Measurements from ENCODE around the gene SFXN3.

SFXN3 gene

DNA sequence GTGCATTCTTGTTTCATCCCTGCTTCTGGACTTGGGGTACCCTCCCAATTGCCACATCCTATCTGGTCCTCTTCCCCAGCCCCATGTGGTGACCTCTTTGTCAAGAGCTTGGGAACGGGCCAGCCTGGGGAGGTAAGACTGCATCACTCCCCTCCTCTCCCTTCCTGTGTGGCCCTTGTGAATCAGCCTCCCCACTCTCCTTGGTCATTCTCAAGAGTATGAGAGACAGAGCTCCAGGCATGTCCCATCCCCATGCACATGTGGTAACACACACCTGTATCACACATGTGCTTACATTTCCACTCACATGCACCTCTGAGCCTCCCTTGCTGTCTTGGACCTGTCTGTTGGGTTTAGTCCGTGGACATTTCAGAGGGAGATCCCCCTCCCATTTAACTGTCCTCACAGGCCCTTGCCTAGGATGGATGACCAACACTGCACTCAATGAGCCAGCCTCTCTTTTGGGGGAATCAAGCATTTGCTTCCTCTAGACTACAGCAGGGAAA lies 46.3 kb upstream of the SFXN3 start:
- no peak for TF ChIP-seq REST (IDR thresholded peaks at IDR 0.05; ENCODE audit: low read depth)
- no peak for TF ChIP-seq CEBPB (IDR thresholded peaks at IDR 0.05)
- no peak for TF ChIP-seq CREB1 (IDR thresholded peaks at IDR 0.05; ENCODE audit: low read depth)
- TF ChIP-seq TAF1 (IDR thresholded peaks at IDR 0.05; ENCODE audit: low read depth) = no peak
- no peak for TF ChIP-seq ZBTB7A (IDR thresholded peaks at IDR 0.05; ENCODE audit: low read depth)
- no peak for TF ChIP-seq MAX (IDR thresholded peaks at IDR 0.05)
- TF ChIP-seq TCF12 (IDR thresholded peaks at IDR 0.05; ENCODE audit: low read depth) = no peak
- no peak for TF ChIP-seq RAD21 (IDR thresholded peaks at IDR 0.05; ENCODE audit: low read depth)
- TF ChIP-seq EGR1 (IDR thresholded peaks at IDR 0.05) = no peak
- TF ChIP-seq, protein P1, sequence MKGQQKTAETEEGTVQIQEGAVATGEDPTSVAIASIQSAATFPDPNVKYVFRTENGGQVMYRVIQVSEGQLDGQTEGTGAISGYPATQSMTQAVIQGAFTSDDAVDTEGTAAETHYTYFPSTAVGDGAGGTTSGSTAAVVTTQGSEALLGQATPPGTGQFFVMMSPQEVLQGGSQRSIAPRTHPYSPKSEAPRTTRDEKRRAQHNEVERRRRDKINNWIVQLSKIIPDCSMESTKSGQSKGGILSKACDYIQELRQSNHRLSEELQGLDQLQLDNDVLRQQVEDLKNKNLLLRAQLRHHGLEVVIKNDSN (IDR thresholded peaks at IDR 0.05) = no peak
- TF ChIP-seq TEAD4 (IDR thresholded peaks at IDR 0.05) = no peak
- no peak for TF ChIP-seq EP300 (IDR thresholded peaks at IDR 0.05; ENCODE audit: borderline replicate concordance)
- no peak for TF ChIP-seq NFIC (IDR thresholded peaks at IDR 0.05)
- no peak for TF ChIP-seq FOXM1 (IDR thresholded peaks at IDR 0.05; ENCODE audit: borderline replicate concordance, low read depth)
- no peak for TF ChIP-seq YY1 (IDR thresholded peaks at IDR 0.05; ENCODE audit: low read depth)

GRCh38 chr10:100985336-100985735 lies 45.7 kb upstream of the SFXN3 start:
- no peak for TF ChIP-seq TAF1 (IDR thresholded peaks at IDR 0.05; ENCODE audit: low read depth)

- TF ChIP-seq CREB1 (IDR thresholded peaks at IDR 0.05; ENCODE audit: low read depth) (no peak), RAD21 (IDR thresholded peaks at IDR 0.05; ENCODE audit: low read depth) (no peak), FOXM1 (IDR thresholded peaks at IDR 0.05; ENCODE audit: borderline replicate concordance, low read depth) (no peak), MAX (IDR thresholded peaks at IDR 0.05) (no peak), ZBTB7A (IDR thresholded peaks at IDR 0.05; ENCODE audit: low read depth) (no peak), EP300 (IDR thresholded peaks at IDR 0.05; ENCODE audit: borderline replicate concordance) (no peak), YY1 (IDR thresholded peaks at IDR 0.05; ENCODE audit: low read depth) (no peak), REST (IDR thresholded peaks at IDR 0.05; ENCODE audit: low read depth) (no peak), EGR1 (IDR thresholded peaks at IDR 0.05) (no peak), TCF12 (IDR thresholded peaks at IDR 0.05; ENCODE audit: low read depth) (no peak), NFIC (IDR thresholded peaks at IDR 0.05) (no peak)
- TF ChIP-seq, protein P1 (IDR thresholded peaks at IDR 0.05) = no peak
These were observed 44.4 kb upstream of the SFXN3 start for GRCh38 chr10:100986623-100986951.

DNA sequence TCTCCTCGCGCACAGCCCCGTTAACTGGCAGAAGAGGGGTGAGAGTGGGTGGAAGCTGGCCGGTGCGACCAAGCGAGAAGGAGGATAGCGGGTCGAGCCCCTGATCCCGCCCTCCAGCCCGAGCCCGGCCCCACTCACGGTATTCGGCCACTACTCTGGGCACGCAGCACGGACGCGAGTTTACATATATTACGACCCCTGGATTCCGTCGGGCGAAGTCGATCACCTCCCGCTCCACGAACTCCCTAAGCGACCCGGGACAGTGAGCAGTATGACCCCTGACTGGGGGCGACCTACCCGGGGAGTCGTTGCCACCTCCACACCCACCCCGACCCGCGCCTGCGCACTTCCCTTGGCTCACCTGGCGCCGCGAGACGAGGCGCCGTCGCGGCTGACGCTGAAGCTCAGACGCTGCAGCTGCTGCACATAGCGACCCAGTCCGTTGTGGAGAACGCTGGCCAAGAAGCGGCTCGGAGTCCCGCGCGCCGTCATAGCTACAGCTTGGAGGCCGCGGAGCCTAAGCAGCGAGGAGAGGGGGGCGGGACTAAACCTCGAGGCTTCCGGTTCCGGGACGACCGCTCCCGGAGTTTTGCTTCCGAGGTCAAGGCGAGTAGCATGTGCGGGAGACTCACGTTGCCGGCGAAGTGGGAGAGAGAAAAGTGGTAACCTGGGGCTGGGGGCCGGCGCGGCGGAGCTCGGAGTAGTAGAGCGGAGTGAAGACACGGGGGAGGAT lies 43.9 kb upstream of the SFXN3 start, which contains the start of the genes MRPL43 and TWNK:
Gene MRPL43 (minus strand): TSS at position 546 of the 733 bp plus-strand sequence. CDS start 54 bp downstream, at position 492.
Gene TWNK (plus strand): TSS at position 592 of the 733 bp plus-strand sequence. CDS start 668 bp downstream, outside the sequence.
- peak; percentile 96 for TF ChIP-seq ZBTB7A (IDR thresholded peaks at IDR 0.05; ENCODE audit: low read depth)
- TF ChIP-seq TAF1 (IDR thresholded peaks at IDR 0.05; ENCODE audit: low read depth) = peak; percentile 94
- TF ChIP-seq EP300 (IDR thresholded peaks at IDR 0.05; ENCODE audit: borderline replicate concordance) = peak; percentile 26; the same call in 1 of the 2 replicates
- 0 out of 2 replicates have a peak, but pooled peaks have one; percentile 7 for TF ChIP-seq CREB1 (IDR thresholded peaks at IDR 0.05; ENCODE audit: low read depth)
- TF ChIP-seq TCF12 (IDR thresholded peaks at IDR 0.05; ENCODE audit: low read depth) = peak; percentile 88
- peak; percentile 100 for TF ChIP-seq MAX (IDR thresholded peaks at IDR 0.05)
- TF ChIP-seq REST (IDR thresholded peaks at IDR 0.05; ENCODE audit: low read depth) = no peak
- TF ChIP-seq EGR1 (IDR thresholded peaks at IDR 0.05) = peak; percentile 49; the same call in 1 of the 2 replicates
- TF ChIP-seq FOXM1 (IDR thresholded peaks at IDR 0.05; ENCODE audit: borderline replicate concordance, low read depth) = peak; percentile 30; the same call in 1 of the 2 replicates
- no peak; the same call in 1 of the 2 replicates for TF ChIP-seq TEAD4 (IDR thresholded peaks at IDR 0.05)
- TF ChIP-seq YY1 (IDR thresholded peaks at IDR 0.05; ENCODE audit: low read depth) = 0 out of 2 replicates have a peak, but pooled peaks have one; percentile 59
- no peak for TF ChIP-seq CEBPB (IDR thresholded peaks at IDR 0.05)
- TF ChIP-seq, protein P1 (IDR thresholded peaks at IDR 0.05) = no peak
